Measurements from ENCODE around the gene LBH.

Gene LBH

GRCh38 chr2:30308280-30308679 is 76.9 kb downstream of the LBH start:
- no peak for DNase-seq (ENCODE audit: low read depth)
